Osteocyte (in vitro differentiated cells): ENCODE measurements around the gene ECE1. TPM values are rescaled to one million over a fixed set of nuclear protein-coding genes. Genes with fewer than 3 reads are reported as not detected.

Experiments
- DNase-seq: peaks from one replicate; pipeline ENCODE4 v3.0.0; 2021; ENCODE audit warnings: mixed read lengths; ENCODE audit not compliant: unreplicated experiment; ENCODE audit errors: extremely low spot score
- H3K27ac Mint-ChIP-seq: one replicate; pipeline ENCODE4 v1.8.0; 2021; ENCODE audit warnings: mild to moderate bottlenecking, mixed read lengths; ENCODE audit not compliant: unreplicated experiment
- H3K27me3 Mint-ChIP-seq: one replicate; pipeline ENCODE4 v1.8.0; 2021; ENCODE audit warnings: mixed read lengths; ENCODE audit not compliant: unreplicated experiment
- H3K36me3 Mint-ChIP-seq: one replicate; pipeline ENCODE4 v1.8.0; 2021; ENCODE audit warnings: mixed read lengths; ENCODE audit not compliant: unreplicated experiment
- H3K4me1 Mint-ChIP-seq: one replicate; pipeline ENCODE4 v1.8.0; 2021; ENCODE audit warnings: mixed read lengths; ENCODE audit not compliant: unreplicated experiment
- H3K4me3 Mint-ChIP-seq: one replicate; pipeline ENCODE4 v1.8.0; 2021; ENCODE audit warnings: mild to moderate bottlenecking, moderate library complexity, mixed read lengths; ENCODE audit not compliant: unreplicated experiment
- H3K9me3 Mint-ChIP-seq: one replicate; pipeline ENCODE4 v1.8.0; 2021; ENCODE audit warnings: mixed read lengths; ENCODE audit not compliant: unreplicated experiment
- CTCF ChIP-seq: fragments of 200-600 bp; sonication (generic); IDR thresholded peaks from 2 replicates; pipeline ENCODE4 v1.5.0; 2021; ENCODE audit warnings: antibody characterized with exemption, mild to moderate bottlenecking, moderate library complexity
- total RNA-seq: library from RNA; stranded (reverse); gene quantifications from 2 replicates; pipeline ENCODE4 v1.2.1, GENCODE V29; 2021

Gene ECE1
- total RNA-seq, 1 donor from 2014 or later = 217 TPM

- H3K4me1 Mint-ChIP-seq = peaks cover 78% of the 10 kb centered on the region
- TF ChIP-seq CTCF = no peak
- no peak for DNase-seq
- peak overlapping the region; percentile 56 for H3K27ac Mint-ChIP-seq
- H3K4me3 Mint-ChIP-seq = no peak overlapping the region
- no peaks in the 10 kb centered on the region for H3K9me3 Mint-ChIP-seq
- no peaks in the 10 kb centered on the region for H3K27me3 Mint-ChIP-seq
- peaks cover 6% of the 10 kb centered on the region for H3K36me3 Mint-ChIP-seq
Observed at GRCh38 chr1:21296509-21297354, 6.5 kb upstream of the ECE1 start.

GRCh38 chr1:21295545-21295944, 5.3 kb upstream of the ECE1 start:
- no peak for TF ChIP-seq CTCF

GRCh38 chr1:21295002-21295401, 4.7 kb upstream of the ECE1 start:
- Mint-ChIP-seq H3K9me3 (no peaks in the 10 kb centered on the region), H3K27ac (peak overlapping the region; percentile 90), H3K4me3 (no peak overlapping the region), H3K36me3 (peaks cover 6% of the 10 kb centered on the region), H3K4me1 (peaks cover 77% of the 10 kb centered on the region), H3K27me3 (no peaks in the 10 kb centered on the region)
- no peak for DNase-seq
- TF ChIP-seq CTCF = no peak

More at GRCh38 chr1:21295545-21295944, 5.3 kb upstream of the ECE1 start:
- H3K36me3 Mint-ChIP-seq = peaks cover 6% of the 10 kb centered on the region
- H3K9me3 Mint-ChIP-seq = no peaks in the 10 kb centered on the region
- H3K27me3 Mint-ChIP-seq = no peaks in the 10 kb centered on the region
- no peak for DNase-seq
- H3K27ac Mint-ChIP-seq = peak overlapping the region; percentile 56
- peaks cover 81% of the 10 kb centered on the region for H3K4me1 Mint-ChIP-seq
- no peak overlapping the region for H3K4me3 Mint-ChIP-seq

- DNase-seq = no peak
- Mint-ChIP-seq H3K4me1 (peaks cover 74% of the 10 kb centered on the region), H3K4me3 (no peak overlapping the region), H3K27me3 (no peaks in the 10 kb centered on the region), H3K9me3 (no peaks in the 10 kb centered on the region), H3K36me3 (peaks cover 6% of the 10 kb centered on the region), H3K27ac (peak overlapping the region; percentile 90)
- no peak for TF ChIP-seq CTCF
Observed at GRCh38 chr1:21294266-21294989, 4.2 kb upstream of the ECE1 start.
